Testis (tissue), 3 donors: Measurements from ENCODE around the gene CUL4A. TPM values are rescaled to one million over a fixed set of nuclear protein-coding genes. Genes with fewer than 3 reads are reported as not detected.
"Not testable (repeated sequence)": the region's sequence is repeated elsewhere in the genome, so short reads cannot be mapped to it uniquely, and the experiment has no call there.

ENCODE experiments used
- DNase-seq: peaks from one replicate; pipeline ENCODE4 v3.0.0-alpha.2; 2019
- H3K27ac ChIP-seq, 2 donors: fragments of 200-600 bp; sonication (generic); one replicate each; pipeline ENCODE4 v1.5.1; 2019
- H3K27me3 ChIP-seq: fragments of 200-600 bp; sonication (generic); one replicate; pipeline ENCODE4 v1.5.1; 2019
- H3K36me3 ChIP-seq: fragments of 200-600 bp; sonication (generic); one replicate; pipeline ENCODE4 v1.5.1; 2017; ENCODE audit warnings: low read depth; ENCODE audit errors: missing control alignments
- H3K4me1 ChIP-seq: fragments of 200-600 bp; sonication (generic); one replicate; pipeline ENCODE4 v1.5.1; 2019
- H3K4me3 ChIP-seq, 2 donors: fragments of 200-600 bp; sonication (generic); one replicate each; pipeline ENCODE4 v1.5.1; 2017 to 2019
- H3K9me3 ChIP-seq: fragments of 200-600 bp; sonication (generic); one replicate; pipeline ENCODE4 v1.5.1; 2017
- POLR2A ChIP-seq: fragments of 450-650 bp; IDR thresholded peaks from one replicate; pipeline ENCODE4 v1.6.1; 2017; ENCODE audit warnings: antibody characterized with exemption, mild to moderate bottlenecking, moderate library complexity
- WGBS, 2 donors: methylation state at CpG; one replicate each; pipeline ENCODE4 v1.1.5; 2018; 5-methylcytosine and 5-hydroxymethylcytosine counted together
- intact Hi-C: fragments of 100-400 bp; cut with DNase I; formaldehyde crosslinking; loops from one replicate; pipeline ENCODE4 v1.15.1; 2023; ENCODE audit warnings: low total_unique reads
- polyA plus RNA-seq: library from polyadenylated mRNA; stranded (reverse); fragments of 350-450 nt; fragmentation: Illumina TruSeq; extraction: RNeasy Lipid Tissue Mini Kit (QIAGEN cat#74804); gene quantifications from one replicate; pipeline ENCODE4 v1.2.3, GENCODE V29; 2014; ENCODE audit warnings: low read depth, low replicate concordance; ENCODE audit not compliant: insufficient read depth
- total RNA-seq, 2 donors: library from RNA; depleted of rRNA; stranded (reverse); fragments of >200 nt; gene quantifications; one replicate each; pipeline ENCODE4 v1.2.3, GENCODE V29; 2016
- TF ChIP-seq, protein P1 (sequence below), 3 experiments: fragments of 450-650 bp in 2 of 3; fragments of 200-600 bp in 1 of 3; sonication (generic) in 1 of 3; IDR thresholded peaks; one replicate each; pipeline ENCODE4 v1.5.1; 2016 to 2019; ENCODE audit warnings: antibody characterized with exemption in 3 of 3, mild to moderate bottlenecking in 2 of 3, moderate library complexity in 1 of 3

Gene CUL4A
- total and polyA plus RNA-seq, 3 donors from 2014 or later: 103 to 168 (median 152) TPM

DNA sequence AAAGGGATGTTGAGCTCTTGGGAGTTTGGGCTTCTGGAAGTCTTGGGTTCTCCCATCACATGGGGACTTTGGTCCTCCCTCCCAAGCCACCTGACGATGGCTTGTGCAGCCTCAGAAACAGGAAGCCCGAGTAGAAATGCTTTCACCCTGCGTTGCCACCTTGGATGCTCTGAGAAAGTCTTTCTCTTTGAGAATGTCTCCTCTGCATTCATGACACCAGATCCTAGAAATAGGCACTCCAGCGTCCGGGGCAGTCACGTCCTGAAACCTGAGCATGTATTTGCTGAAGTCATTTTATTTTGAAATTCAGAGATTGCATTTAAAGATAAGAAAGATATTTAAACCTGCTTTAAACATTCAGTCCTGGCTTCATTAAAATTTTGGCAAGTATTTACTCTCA is 34.4 kb downstream of the CUL4A start:
- intact Hi-C loops: no loop called here
- no peaks in the 10 kb centered on the region for H3K27me3 ChIP-seq
- no peaks in the 10 kb centered on the region for H3K4me1 ChIP-seq
- no peak for TF ChIP-seq POLR2A
- TF ChIP-seq, protein P1, sequence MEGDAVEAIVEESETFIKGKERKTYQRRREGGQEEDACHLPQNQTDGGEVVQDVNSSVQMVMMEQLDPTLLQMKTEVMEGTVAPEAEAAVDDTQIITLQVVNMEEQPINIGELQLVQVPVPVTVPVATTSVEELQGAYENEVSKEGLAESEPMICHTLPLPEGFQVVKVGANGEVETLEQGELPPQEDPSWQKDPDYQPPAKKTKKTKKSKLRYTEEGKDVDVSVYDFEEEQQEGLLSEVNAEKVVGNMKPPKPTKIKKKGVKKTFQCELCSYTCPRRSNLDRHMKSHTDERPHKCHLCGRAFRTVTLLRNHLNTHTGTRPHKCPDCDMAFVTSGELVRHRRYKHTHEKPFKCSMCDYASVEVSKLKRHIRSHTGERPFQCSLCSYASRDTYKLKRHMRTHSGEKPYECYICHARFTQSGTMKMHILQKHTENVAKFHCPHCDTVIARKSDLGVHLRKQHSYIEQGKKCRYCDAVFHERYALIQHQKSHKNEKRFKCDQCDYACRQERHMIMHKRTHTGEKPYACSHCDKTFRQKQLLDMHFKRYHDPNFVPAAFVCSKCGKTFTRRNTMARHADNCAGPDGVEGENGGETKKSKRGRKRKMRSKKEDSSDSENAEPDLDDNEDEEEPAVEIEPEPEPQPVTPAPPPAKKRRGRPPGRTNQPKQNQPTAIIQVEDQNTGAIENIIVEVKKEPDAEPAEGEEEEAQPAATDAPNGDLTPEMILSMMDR (IDR thresholded peaks at IDR 0.05): no peak
- no peak for DNase-seq
- H3K27ac ChIP-seq: no peak overlapping the region
- H3K36me3 ChIP-seq: no peaks in the 10 kb centered on the region
- no peak overlapping the region for H3K4me3 ChIP-seq
- H3K9me3 ChIP-seq: no peaks in the 10 kb centered on the region
- 82 to 89% methylated on average over 6 of the region's 6 CpGs for WGBS, 2 donors

DNA sequence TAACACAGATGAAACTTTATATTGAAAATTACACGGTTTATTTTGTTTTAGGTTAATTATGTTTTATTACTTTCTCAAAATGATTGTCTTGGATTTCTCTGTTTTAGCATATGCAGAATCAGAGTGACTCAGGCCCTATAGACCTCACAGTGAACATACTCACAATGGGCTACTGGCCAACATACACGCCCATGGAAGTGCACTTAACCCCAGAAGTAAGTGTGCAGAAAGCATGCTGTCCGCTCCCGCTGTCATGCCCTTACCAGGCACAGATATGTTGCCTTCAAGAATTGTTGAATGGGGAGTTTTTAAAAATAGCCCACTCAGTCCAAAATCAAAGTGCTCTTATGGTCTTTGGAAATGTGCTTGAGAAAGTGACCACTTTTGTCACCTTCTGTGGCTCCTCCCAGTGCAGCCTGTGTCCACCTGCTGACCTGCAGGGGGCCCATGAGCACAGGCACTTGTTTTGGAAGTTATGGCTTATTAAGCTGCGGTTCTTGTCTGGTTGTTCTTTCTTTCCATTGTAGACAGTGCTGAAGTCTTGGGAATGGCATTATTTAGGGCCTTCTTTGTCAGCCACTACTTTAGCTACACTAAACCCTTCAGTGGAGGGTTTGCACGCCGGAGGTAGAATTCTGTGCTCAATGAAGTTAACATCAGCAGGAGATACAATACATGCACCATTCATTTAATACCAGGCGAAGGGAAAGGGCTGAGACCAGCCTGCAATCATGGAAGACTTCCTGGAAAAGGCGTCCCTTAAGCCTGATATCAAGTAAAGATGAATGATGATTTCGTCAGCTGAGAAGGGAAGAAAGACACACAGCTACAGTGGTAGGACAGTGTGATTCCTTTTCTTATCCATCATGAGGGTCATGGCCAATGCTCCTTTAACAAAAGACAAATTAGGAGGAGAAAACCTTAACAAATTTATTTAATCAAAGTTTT is 36.7 kb downstream of the CUL4A start:
- no peak overlapping the region for H3K27ac ChIP-seq
- TF ChIP-seq POLR2A: no peak
- TF ChIP-seq, protein P1 (IDR thresholded peaks at IDR 0.05): no peak
- intact Hi-C loops: no loop called here
- no peak for DNase-seq
- no peaks in the 10 kb centered on the region for H3K4me1 ChIP-seq
- no peaks in the 10 kb centered on the region for H3K9me3 ChIP-seq
- no peaks in the 10 kb centered on the region for H3K36me3 ChIP-seq
- H3K27me3 ChIP-seq: no peaks in the 10 kb centered on the region
- no peak overlapping the region for H3K4me3 ChIP-seq
- WGBS, 2 donors: 74 to 83% methylated on average over 10 of the region's 10 CpGs

DNA sequence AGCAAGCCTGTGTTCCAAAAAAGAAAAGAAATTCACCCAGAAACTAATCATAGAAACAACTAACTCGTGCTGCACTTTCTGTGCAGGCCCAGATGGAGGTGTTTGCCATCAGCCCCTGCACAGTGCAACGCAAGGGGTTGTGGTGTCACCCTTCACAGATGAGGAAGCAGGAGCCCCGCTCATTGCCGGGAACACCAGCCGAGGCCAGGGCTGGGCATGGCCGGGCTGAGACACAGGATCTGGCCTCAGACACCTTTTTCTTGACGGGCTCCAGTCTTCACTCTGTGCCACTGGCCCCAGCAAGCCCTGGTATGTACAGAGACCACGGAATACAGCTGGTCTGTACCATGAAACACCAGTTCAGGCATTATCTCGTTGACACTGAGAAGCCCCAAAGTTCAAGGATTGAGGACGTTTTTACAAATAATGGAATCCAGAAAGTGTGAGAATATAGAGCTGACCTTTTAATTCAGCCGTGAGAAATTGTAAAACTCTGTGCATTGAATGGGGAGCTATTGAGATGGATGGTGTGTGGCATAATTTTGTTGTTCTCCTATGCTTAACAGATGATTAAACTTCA is 43.2 kb downstream of the CUL4A start:
- 84 to 89% methylated on average over 11 of the region's 11 CpGs for WGBS, 2 donors
- Histone ChIP-seq H3K27ac (no peak overlapping the region), H3K4me3 (no peak overlapping the region), H3K4me1 (no peaks in the 10 kb centered on the region), H3K36me3 (no peaks in the 10 kb centered on the region), H3K9me3 (no peaks in the 10 kb centered on the region), H3K27me3 (no peaks in the 10 kb centered on the region)
- TF ChIP-seq, protein P1 (IDR thresholded peaks at IDR 0.05): no peak
- no peak for TF ChIP-seq POLR2A
- intact Hi-C loops: no loop called here
- no peak for DNase-seq

DNA sequence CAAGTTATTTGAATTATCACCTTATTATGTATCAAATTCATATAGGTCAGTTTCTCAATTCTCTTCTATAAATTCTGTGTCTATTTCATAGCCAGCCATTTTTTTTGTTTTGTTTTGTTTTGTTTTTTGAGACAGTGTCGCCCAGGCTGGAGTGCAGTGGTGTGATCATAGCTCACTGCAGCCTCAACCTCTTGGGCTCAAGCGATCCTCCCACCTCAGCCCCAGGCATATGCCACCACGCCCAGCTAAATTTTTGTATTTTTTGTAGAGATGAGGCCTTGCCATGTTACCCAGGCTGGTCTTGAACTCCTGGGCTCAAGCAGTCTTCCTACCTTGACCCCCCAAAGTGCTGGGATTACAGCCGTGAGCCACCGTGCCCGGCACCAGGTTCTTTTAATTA is 48.5 kb downstream of the CUL4A start:
- not testable (repeated sequence) for DNase-seq

DNA sequence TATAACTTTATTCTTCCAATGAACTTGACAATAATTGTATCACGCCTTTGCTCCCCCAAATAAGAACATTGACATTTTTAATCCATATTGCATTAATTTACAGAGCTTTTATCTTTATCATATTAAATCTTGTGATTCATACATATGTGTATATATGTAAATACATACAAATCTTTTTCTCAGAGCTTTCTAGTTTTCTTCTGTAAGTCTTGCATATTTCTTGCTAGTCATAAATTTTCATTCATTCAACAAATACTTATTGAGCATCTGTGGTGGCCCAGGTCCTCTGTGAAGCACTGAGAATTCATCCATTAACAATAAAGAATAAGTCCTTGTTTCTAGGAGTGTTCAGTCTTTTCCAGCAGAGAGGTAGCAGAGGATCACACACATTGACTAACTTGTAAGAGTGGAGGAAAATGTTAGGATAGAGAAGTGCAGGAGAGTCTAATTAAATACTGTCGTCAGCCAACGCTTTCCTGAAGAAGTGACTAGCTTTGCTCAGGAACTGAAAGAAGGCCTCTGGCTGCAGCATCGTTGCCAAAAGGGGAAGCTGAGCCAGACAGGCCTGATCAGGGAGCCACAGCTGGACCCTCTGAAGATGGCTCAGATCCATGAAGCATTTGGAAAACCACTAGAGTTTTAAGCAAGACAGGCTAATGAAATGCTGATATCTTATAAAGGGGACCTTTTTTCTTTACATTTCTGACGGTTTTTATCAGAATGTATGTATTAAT is 49.1 kb downstream of the CUL4A start:
- Histone ChIP-seq H3K27ac (no peak overlapping the region), H3K4me3 (no peak overlapping the region), H3K9me3 (no peaks in the 10 kb centered on the region), H3K36me3 (no peaks in the 10 kb centered on the region), H3K4me1 (no peaks in the 10 kb centered on the region), H3K27me3 (no peaks in the 10 kb centered on the region)
- no peak for TF ChIP-seq POLR2A
- TF ChIP-seq, protein P1 (IDR thresholded peaks at IDR 0.05): no peak
- DNase-seq: no peak
- intact Hi-C loops: no loop called here
- WGBS, 2 donors: 86 to 90% methylated on average over 5 of the region's 5 CpGs

More for the DNA sequence above, 48.5 kb downstream of the CUL4A start:
- H3K4me1 ChIP-seq, H3K36me3 ChIP-seq, H3K27me3 ChIP-seq, intact Hi-C loops, H3K9me3 ChIP-seq, H3K4me3 ChIP-seq, H3K27ac ChIP-seq: not testable (repeated sequence)
- 97% methylated on average over 6 of the region's 6 CpGs for WGBS, 2 donors
